HuH-7 (cell line): ENCODE data around the gene SBNO2.
A peak's percentile ranks its signal among the peaks of the same experiment; 100 is the strongest.

ENCODE experiments used
- DNase-seq: peaks from one replicate; pipeline ENCODE4 v3.0.0; 2011; ENCODE audit warnings: low spot score

Gene SBNO2

DNA sequence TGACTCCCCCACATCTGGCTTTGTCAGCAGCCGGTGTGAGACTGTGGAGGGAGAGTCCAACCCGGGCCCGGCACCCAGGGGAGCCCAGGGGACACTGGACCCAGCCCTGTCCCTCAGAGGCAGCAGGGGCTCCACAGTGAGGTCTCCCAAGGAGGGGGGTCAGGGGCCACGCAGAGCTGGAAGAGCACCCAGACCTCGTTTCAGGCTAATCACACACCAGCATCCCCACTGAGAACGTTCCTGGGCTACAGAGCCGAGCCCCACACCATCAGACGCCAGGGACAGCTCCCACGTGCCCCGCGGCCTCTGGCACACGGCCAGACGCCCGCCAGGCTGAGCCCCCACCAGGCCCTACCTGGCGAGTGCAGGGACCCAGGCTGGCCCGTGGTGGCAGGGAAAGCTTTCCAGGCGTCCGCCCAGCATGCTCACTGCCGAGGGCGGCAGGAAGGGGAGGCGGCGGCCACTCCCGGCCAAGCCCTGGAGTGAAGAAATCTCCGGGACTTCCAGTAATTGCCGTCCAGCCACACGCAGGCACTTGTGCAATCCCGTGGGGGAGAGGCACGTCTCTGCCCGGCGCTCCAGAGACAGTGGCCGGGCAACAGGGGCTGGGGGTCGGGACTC lies 19.2 kb downstream of the SBNO2 start:
- peak; percentile 96 for DNase-seq

DNA sequence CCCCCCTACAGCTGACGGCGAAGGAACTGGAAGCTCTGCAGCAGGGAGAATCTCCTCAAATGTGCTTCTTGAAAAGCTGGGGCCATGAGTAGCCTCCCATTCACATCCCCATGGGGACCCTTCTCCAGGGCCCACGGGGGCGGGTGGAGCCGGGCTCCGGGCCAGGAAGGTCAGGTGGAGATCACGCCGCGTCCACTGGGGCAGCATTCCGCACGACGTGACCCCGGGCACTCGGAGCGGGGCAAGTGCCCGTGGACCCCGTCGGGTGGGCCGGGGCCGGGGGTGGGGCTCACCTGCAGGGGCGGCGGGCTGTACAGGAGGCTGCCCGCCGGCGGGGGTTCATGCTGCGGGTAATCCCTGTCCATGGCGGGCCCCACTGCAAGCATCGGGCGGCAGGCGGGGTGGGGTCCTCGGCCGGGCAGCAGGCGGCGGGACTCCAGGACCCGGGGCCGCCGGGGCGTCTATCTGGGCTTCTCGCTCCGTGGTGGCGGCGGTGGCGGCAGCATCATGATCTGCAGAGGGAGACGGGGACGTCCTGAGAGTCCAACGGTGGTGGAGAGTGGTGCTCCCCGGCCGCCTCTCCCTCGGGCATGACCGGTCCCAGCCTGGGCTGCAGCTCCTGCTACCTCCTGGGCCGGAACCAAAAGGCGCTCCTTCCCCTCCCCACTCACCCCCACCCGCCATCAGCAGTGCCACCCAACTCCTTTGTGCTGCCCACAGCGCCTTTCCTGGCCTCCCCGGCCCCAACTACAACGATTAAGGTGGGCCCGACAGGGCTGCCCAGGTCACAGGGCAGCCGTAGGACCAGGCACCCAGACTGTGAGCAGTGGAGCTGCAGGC lies 20.0 kb downstream of the SBNO2 start:
- DNase-seq = no peak

DNA sequence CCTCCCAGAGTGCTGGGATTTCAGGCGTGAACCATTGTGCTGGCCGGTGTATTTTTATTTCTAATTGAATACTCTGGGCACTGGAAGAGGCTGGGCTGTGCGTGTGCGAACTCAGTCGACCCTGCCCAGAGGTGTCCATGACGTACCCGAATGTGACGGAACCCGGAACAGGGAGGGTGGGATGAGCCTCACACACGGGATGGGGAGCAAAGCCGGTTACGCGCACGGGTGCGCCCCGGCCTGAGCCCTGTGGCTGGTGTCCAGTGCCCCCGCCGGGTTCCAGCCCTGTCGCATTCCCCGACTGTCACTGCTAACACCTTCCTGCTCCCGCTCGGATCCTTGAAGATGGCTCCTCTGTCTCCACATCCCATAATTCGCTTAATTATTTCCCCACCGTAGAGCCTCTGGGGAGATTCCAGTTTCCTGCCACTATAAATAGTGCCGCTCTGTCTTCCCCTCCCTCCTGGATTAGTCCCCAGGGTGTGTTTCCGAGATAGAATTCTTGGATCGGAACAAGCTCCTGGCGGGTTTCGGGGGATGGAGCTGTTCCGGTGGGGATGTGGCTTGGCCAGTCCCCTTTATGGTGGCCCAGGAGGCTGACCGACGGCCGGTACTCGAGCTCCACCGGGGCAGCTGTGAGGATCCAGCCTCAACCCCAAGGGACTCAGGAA lies 22.0 kb downstream of the SBNO2 start:
- no peak for DNase-seq

DNA sequence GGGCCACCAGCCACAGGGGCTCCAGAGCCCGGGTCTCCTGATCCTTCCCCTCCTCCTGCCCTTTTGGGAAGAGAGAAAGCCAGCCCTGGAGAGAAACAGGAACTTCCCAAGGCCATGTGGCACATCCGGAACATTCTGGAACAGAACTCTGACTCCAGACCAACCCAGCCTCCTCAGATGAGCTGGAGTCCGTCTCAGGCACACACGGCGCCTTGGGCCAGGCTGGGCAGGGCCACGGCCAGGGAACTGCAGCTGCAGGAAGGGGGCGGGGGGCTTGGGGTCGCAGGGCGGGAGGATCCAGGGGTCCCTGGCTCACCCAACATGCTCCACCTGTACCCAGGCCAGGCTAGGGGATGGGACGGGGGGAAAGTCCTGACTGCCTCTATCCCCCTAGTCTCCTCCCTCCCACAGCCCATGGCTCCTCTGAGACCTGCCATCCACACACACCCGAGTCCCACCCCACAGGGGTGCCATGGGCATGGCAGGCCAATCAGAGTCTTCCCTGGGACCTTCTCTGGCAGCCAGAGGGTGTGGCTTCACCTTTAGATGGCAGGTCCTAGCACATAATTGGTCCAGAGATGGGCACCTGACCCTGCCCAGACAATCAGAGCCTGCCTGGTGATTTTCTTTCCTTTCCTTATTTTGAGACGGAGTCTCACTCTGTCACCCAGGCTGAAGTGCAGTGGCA lies 22.9 kb downstream of the SBNO2 start:
- no peak for DNase-seq

DNA sequence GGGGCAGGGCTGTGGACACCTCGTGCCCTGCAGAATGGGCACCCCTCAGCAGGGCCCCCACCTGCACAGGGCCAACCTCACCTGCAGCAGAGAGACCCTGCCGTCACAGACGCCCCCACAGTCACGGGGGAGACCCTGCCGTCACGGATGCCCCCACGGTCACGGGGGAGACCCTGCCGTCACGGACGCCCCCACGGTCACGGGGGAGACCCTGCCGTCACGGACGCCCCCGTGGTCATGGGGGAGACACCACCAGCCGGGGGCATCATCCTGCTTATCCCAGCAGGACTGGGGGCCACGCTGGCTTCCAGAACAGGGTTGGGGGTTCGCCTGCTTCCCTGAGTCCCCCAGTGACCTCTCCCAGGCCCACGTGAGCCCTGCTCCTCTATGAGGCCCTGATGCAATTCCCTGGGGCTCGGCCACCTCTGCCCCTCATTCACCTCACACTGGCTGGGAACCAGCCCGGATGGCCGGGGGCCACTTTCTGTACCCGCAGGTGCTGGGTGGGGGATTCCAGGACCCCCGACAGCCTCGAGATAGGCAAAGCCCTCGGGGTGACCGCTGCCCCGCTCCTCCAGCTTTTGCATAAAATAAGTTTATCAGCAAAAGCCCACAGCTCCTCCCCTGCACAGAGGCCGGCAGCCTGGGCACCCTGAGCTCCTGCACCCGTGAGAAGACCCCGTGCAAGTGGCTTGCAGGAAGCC lies 23.6 kb downstream of the SBNO2 start:
- no peak for DNase-seq

DNA sequence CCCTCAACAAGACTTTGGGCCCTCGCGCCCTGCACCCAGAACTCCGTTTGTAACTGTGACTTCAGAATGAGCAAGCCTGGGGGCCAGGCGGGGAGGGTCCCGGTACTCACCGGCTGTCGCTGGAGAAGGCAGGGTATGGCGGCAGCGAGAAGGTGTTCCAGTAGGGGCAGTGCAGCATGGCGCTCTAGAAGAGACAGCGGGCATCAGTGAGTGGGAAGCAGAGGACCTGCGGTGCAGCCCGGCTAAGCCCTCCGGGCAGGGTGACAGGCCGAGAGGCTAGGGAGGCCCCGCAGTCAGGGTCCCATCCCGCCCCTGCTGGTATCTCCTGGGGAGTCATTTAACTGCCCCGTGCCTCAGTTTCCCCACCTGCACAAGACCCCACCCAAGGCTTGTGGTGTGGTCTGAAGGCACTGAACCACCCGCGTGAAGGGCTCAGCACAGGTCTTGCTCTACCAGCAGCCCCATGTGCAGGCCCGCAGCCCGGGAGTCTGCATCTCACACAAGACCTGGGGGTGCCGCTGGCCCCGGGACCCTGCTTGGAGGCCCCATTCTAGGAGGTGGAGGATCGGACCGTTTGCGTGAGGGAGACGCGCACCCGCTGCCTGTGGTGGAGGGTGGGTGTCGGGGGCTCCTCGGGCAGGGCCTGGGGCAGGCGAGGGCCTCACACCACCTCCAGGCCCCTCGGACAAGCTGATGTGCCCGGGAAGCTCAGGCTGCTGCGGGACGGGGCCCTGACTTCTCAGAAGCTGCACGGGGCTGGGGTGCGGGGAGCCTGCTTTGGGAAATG lies 24.6 kb downstream of the SBNO2 start:
- no peak for DNase-seq

DNA sequence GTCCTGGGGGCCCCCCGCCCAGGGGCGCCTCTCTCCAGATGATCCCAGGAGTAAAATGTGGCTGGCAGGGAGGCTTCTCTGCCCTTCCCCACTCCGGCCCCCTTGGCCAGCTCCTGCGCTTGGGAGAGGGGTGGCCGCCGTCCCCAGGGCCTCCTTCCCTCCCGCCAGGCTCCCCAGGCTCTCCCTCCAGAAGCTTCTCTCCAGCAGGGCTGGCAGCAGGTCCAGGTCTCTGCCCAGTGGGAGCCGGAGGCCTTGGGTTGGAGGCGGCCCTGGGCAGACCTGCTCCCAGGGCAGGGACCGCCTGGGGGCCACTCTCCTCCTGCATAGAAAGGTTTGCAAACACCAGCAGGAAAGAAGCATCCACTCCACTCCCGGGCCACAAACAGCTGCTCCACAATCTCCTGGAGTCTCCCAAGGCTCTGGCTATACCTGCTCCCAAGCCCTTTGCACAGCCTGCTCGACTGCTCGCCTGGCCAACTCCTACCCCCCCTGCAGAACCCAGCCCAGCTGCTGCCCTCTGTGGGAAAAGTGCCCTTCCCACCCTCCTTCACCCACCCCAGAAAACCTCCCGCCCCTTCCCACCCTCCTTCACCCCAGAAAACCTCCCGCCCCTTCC lies 26.0 kb downstream of the SBNO2 start:
- DNase-seq = no peak

DNA sequence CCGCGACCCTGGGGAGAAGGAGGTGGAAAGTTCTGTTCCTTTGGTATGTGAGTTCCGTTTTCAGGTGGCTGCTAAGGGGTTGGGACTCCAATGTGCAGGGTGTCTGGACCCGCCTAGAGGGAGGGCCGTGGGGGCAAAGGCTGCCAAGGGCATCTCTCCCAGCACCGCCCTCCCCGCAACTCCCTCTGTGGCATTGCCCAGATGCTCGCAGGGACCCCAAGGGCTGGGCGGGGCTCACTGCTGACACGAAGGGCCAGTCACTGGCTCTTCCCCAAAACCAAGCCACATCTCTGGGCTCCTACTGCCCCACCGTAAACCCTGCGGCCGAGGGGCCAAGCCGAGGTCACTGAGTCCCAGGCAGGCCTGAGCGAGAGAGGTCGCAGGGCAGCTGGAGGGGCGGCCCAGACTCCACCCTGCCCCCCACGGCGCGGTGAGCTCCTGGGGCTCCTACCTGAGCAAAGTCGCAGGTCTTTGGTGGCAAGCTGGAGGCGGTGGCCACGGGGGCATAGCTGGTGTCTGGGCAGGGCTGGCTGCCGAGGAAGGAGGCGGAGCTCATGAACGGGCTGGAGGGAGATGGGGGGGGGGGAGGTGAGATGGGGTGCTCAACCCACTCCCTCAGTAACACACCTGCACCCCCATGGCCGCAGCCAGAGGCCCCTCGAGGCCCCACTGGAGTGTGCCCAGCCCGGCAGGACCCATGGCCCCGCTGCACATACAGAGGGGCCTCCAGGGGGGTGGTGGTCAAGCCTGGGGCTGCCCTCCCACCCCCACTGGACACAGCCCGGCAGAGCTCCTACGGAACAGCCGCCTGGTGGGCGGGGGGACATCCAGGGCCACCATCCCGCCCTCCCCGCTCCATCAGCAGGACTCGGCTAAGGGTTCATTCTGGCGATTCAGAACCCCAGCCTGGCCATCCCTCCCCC lies 26.9 kb downstream of the SBNO2 start:
- no peak for DNase-seq

DNA sequence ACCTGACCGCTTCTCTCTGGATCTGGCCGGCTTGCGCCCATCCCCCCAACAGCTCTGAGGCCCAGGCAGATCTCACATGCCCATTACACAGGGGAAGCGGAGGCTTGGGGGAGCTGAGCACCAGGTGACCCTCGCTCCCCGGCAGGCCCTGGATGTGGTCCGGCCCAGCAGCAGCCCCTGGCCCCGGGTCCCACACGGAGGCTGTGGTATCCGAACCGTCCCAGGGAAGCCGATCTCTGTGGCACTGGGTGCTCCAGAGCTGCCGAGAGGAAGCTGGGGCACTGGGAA lies 27.7 kb downstream of the SBNO2 start:
- no peak for DNase-seq

DNA sequence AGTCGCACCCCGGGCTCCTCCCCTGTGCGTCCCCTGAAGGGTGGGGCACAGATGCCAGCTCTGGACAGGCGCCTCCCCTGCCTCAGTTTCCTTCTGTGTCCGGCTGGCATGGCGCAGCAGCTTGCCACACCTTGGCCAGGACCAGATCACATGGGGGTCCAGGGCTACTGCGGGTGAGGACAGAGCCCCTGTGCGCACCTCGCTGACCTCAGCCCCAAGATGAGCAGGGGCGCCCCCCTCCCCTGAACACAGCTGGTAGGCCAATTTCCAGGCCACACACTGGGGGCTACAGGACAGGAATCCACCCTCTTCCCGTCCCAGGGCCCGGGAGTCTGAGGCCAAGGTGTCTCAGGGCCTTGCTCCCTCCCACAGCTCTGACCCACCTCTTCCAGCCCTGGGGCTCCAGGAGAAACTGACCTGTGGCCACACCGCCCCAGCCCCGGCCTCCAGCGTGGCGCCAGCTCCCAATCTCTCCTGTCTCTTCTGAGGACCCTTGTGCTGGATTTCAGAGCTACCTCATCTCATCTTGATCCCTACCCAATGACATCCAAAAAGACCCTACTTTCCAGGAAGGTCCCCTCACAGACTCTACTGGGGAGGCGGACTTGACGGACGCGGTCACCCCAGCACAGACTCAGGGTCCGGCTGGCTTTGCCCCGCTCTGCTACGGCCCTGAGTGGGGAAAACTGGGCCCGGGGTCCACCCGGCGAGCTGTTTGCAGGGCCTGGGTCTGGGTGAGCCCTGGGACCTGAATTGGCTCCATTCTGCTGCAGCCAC lies 28.2 kb downstream of the SBNO2 start:
- no peak for DNase-seq

DNA sequence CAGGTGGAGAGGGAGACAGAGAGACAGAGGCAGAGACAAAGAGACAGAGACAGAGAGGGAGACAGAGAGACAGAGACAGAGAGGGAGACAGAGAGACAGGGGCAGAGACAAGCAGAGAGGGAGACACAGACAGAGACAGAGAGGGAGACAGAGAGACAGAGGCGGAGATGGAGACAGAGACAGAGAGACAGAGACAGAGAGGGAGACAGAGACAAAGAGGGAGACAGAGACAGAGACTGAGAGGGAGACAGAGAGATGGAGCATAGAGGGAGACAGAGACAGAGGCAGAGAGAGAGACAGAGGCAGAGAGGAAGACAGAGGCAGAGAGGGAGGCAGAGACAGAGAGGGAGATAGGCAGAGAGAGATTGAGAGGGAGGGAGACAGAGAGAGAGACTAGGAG lies 29.3 kb downstream of the SBNO2 start:
- DNase-seq = no peak

DNA sequence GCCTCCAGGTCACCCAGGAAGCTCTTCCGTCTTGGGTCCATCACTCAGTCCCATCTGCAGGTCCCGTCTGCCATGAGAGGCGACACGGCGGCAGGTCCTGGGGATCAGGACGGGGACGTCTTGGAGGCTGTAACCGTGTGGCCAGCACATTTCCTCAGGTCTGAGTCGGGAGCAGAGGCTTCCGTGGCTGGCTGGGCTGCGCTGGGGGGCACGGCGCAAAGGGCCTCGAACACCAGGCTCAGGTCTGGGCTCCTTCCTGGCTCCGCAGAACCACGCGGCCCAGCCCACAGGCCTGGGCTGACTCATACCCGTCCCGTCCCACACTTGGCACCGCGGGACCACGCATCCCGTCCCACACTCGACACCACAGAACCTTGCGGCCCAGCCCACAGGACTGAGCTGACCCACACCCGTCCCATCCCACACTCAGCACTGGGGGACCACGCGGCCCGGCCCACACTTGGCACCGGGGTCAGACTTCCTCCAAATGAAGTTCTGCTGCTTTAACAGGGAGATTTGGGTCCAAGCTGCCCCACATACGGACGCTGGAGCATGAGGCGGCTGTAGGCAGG lies 30.2 kb downstream of the SBNO2 start:
- DNase-seq = no peak

DNA sequence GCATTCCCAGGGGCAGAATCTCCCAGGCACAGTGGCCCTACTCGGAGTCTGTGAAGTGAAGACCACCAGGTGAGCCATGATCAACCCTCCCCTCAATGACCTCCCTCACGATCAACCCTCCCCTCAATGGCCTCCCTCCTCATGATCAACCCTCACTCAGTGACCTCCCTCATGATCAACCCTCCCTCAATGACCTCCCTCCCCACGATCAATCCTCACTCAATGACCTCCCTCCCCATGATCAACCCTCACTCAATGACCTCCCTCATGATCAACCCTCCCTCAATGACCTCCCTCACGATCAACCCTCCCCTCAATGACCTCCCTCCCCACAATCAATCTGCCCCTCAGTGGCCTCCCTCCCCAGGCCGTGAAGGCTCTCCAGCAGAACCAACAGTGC lies 32.1 kb downstream of the SBNO2 start:
- DNase-seq = no peak

DNA sequence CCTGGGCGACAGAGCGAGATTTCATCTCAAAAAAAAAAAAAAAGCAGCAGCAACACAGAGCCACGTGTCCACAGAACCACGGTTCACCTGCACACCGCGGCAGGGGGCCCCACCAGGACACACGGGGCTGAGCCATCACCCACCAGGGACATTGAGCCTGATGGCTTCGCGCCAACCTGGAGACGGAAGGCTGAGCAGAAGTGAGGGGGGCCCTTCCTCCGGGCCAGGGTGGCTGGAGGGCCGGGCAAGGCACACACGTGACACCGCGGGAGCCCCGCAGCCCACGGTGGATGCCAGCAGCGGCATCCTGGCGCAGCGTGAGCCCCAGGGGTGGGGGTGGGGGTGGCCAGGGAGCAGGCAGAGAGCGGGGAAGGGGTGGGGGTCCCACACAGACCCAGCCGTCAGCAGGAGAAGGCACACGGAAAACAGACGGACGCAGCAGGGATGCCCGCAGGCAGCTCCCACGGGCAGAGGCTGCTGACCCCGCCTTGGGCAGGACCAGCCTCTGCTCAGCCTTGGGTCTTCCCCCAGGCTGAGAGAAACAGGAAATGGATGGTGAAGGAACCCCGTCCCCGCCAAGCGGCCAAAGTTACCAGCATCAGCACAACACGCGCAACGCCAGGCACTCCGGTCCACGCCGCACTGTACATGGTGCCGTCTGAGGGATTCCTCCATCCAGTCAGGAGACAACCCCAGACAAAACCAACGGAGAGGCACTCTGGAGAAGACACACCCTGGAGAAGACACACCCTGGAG lies 33.6 kb downstream of the SBNO2 start:
- no peak for DNase-seq

DNA sequence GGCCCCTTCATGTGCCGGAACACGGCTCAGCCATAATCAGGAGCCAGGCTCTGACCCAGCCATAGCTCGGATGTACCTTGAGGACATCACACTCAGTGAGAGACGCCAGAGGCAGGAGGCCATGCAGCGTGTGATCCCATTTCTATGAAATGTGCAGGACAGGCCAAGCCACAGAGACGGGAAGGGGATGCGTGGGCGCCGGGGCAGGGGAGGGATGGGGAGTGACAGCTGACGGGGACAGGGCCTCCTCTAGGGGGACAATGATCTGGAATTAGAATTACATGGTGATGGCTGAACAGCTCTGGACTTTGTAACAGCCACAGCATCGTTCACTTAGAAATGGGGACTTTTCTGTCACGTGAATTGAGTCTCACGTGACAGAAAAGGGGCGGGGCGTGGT lies 34.9 kb downstream of the SBNO2 start:
- DNase-seq = no peak

DNA sequence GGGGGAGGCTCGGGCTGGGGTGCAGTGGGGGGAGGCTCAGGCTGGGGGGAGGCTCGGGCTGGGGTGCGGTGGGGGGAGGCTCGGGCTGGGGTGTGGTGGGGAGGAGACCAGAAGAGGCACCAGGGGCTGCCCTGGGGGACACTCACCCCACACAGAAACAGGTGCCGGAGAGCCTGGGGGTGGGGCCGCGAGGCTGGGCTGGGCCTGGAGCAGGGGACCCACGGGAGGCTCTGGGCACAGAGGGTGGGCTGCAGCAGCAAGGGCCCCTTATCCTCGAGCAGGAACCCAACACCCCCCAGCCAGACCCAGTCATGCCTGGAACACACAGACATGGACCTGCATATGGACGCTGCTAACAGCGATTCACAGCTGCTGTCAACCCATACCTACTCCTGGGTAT lies 35.9 kb downstream of the SBNO2 start:
- no peak for DNase-seq

DNA sequence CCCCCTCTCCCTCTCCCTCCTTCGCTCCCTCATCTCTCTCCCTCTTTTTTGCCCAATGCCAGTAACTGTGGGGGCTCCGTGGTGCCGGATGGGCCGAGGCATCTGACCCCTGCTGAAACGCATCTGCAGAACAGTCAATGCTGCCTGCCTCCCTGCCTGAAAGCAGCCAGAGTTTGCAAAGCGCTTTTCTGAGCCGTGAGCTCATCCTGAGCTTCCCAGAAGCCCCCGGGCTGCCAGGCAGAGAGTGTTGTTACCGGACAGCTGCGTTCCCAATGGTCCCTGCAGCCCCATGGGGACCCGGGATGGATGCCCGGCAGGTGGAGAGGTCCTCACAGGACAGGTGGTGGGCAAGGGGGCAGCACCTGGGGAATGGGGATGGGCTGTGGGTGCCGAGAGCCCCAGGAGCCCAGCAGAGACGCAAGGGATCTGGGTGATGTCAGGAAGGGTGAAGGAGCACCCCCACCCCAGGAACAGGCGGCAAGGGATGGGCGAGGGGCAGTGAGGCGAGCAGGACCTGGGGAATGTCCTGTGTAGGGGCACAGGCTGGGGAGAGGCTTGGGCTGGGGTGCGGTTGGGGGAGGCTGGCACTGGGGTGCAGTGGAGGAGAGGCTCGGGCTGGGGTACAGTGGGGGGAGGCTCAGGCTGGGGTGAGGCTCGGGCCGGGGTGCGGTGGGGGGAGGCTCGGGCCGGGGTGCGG lies 37.3 kb downstream of the SBNO2 start:
- no peak for DNase-seq
